Subcutaneous abdominal adipose tissue (tissue), 5 donors: ENCODE data around the gene LHFPL3.

ENCODE experiments used
- H3K27ac ChIP-seq: one replicate; pipeline ENCODE4 v1.7.0; 2013; ENCODE audit warnings: low read depth, mild to moderate bottlenecking, inconsistent platforms, low read length, moderate library complexity
- H3K27me3 ChIP-seq, 5 donors: one replicate each; pipeline ENCODE4 v1.7.0; 2013; ENCODE audit warnings: low read length in 5 of 5, inconsistent platforms in 1 of 5; ENCODE audit not compliant: control insufficient read depth in 5 of 5, insufficient read depth in 4 of 5
- H3K36me3 ChIP-seq, 5 donors: one replicate each; pipeline ENCODE4 v1.7.0; 2013; ENCODE audit warnings: low read length in 5 of 5; ENCODE audit not compliant: control insufficient read depth in 5 of 5, insufficient read depth in 5 of 5
- H3K4me1 ChIP-seq, 5 donors: one replicate each; pipeline ENCODE4 v1.7.0; 2013; ENCODE audit warnings: low read length in 5 of 5, mild to moderate bottlenecking in 3 of 5, moderate library complexity in 1 of 5; ENCODE audit not compliant: control insufficient read depth in 5 of 5, insufficient read depth in 5 of 5
- H3K4me3 ChIP-seq, 5 donors: one replicate each; pipeline ENCODE4 v1.7.0; 2013; ENCODE audit warnings: low read length in 5 of 5, low read depth in 1 of 5
- H3K9ac ChIP-seq, 5 donors: one replicate each; pipeline ENCODE4 v1.7.0; 2013; ENCODE audit warnings: low read length in 5 of 5, mild to moderate bottlenecking in 4 of 5, moderate library complexity in 3 of 5
- H3K9me3 ChIP-seq, 5 donors: one replicate each; pipeline ENCODE4 v1.7.0; 2013; ENCODE audit warnings: low read length in 5 of 5; ENCODE audit not compliant: control insufficient read depth in 5 of 5
- donor health status: healthy.
- donor health status: healthy.
- donor health status: healthy.
- donor health status: healthy.
- donor health status: healthy.

Gene LHFPL3

DNA sequence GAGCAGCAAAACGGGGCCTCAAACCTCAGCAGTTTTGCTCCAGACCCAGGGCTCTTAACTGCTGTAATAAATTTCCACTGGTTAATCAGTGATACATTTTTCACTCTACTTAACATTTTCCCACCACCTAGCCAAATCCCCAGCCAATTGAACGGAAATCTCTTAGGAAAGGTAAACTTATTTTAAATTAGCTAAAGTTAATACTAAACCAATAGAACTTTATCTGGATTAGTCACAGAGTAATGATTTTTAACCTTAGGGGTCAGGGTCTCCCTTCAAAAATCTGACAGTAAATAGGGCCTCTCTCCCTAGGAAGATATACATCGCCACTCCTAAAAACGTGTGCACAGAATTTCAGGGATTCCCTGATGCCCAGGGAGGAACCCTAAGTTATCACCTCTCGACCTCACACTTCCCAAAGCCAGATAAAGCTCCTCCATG, 598.2 kb downstream of the LHFPL3 start:
- H3K9ac ChIP-seq = no peak overlapping the region

DNA sequence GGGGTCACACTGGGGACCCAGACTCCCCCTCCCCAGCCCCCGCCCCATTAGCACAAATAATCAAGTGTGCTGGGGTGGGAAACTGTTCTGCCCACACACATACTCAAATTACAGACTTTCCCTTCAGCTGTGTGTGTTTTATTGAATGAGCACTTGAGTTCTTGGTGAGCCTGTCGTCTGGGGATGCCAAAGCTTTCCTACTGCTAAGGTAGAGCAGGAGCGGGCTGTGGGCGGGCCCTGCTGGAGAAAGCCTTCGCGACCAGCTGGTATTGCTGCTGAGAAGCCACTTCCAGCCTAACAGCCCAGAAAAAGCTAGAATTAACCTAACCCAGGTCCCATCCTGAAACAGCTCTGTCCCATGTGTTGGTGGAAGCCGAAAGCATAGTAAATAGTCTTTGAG, 598.7 kb downstream of the LHFPL3 start:
- Histone ChIP-seq H3K4me1 (peaks cover 4 to 27% (median 17%) of the 10 kb centered on the region in 5 donors), H3K27ac (no peak overlapping the region), H3K4me3 (no peak overlapping the region), H3K9me3 (no peaks in the 10 kb centered on the region), H3K9ac (no peak overlapping the region), H3K27me3 (no peaks in the 10 kb centered on the region), H3K36me3 (no peaks in the 10 kb centered on the region)

More for the DNA sequence above, 598.2 kb downstream of the LHFPL3 start:
- Histone ChIP-seq H3K4me1 (peaks cover 4 to 26% (median 17%) of the 10 kb centered on the region in 5 donors), H3K9me3 (no peaks in the 10 kb centered on the region), H3K27ac (no peak overlapping the region), H3K36me3 (no peaks in the 10 kb centered on the region), H3K27me3 (no peaks in the 10 kb centered on the region), H3K4me3 (no peak overlapping the region)

DNA sequence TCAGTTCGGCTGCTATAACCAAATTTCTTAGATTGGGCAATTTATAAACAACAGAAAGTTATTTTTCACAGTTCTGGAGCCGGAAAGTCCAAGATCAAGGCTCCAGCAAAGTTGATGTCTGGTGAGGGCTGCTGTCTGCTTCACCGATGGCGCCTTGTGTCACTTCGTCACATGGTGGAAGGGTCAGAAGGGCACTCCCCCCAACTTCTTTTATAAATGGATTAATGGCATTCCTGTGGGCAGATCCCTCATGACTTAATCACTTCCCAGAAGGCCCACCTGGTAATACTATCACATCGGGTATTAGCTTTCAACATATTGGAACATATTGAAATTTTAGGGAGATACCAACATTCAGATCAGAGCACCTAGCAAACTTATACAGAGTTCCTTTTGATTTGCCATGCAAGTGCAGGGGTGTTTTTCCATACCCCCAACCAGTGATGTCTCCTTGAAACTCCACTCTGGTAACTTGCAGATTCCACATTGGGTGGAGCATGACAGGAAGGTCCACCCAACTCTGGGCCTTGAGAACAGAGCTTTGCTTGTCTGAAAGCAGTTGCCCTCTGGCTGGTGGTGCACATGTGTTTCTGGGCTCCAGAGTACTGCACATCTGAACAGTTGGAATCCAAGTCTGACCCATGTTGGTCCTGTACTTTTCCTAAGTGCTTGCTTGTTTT, 600.5 kb downstream of the LHFPL3 start:
- Histone ChIP-seq H3K9me3 (no peaks in the 10 kb centered on the region), H3K4me1 (peaks cover 4 to 31% (median 11%) of the 10 kb centered on the region in 5 donors), H3K9ac (no peak overlapping the region), H3K4me3 (no peak overlapping the region), H3K36me3 (no peaks in the 10 kb centered on the region), H3K27me3 (no peaks in the 10 kb centered on the region), H3K27ac (no peak overlapping the region)

DNA sequence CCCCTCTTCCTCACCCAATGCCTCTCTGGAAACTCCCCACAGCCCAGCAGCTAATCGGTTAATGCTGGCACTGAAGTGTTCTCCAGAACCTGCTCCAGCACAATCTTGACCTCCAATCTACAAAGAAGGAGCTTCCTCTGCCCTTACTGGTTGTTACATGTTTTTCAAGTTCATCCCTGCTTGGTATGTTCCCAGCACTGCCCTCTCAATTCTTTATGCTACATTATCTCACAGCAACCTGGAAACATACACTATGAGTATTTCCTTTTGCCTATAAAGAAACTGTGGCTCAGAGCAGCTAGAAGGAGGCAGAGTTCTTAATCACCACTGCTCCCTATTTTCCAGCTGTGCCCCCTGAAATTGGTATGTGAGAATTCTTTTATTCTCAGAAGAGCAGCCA, 601.5 kb downstream of the LHFPL3 start:
- no peak overlapping the region for H3K27ac ChIP-seq
- H3K9me3 ChIP-seq = no peaks in the 10 kb centered on the region
- H3K4me1 ChIP-seq = peaks cover 4 to 31% (median 11%) of the 10 kb centered on the region in 5 donors
- no peaks in the 10 kb centered on the region for H3K27me3 ChIP-seq
- H3K36me3 ChIP-seq = no peaks in the 10 kb centered on the region
- H3K4me3 ChIP-seq = no peak overlapping the region
- no peak overlapping the region for H3K9ac ChIP-seq

DNA sequence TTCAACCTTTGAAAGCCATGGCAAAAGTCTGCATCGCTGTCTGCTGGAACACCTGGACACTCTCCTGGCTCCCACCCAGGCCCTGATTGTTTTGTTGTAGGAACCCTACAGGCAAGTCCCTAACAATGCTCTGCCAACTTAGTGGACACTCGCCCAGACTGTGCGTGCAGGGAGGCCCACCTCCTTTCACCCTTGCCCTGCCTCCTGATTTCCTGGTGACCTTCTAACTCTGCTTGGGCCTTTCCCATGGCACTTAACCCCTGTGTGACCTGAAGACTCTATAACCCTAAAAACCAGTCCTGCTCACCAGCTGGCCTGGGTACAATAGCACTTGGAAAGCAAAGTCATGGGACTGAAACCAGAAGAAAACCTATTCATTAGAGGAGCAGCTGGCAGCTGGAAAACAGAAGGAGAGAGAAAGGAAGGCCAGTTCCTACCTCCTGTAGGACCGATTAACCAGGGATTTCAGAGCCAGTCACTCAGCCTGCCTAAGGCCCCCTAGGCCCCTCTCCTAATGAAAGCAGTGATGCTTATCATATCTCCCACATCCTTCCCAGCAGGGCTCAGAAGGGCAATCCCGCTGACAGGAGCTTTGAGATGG, 602.9 kb downstream of the LHFPL3 start:
- no peak overlapping the region for H3K27ac ChIP-seq
- no peaks in the 10 kb centered on the region for H3K36me3 ChIP-seq
- H3K4me3 ChIP-seq = no peak overlapping the region
- no peak overlapping the region for H3K9ac ChIP-seq
- H3K4me1 ChIP-seq = peaks cover 4 to 34% (median 11%) of the 10 kb centered on the region in 5 donors
- no peaks in the 10 kb centered on the region for H3K27me3 ChIP-seq
- H3K9me3 ChIP-seq = no peaks in the 10 kb centered on the region

DNA sequence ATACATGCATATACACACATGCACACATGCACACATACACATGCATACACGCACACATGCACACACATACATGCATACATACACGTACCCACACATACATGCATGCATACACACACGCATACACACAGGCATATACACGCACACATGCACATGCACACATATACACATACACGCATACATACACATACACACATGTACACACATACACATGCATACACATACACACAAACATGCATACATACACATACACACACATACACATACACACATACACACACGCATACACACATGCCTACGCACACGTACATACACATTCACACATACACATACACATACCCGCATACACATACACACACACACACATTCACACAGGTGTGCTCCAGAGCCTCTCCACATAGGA, 604.6 kb downstream of the LHFPL3 start:
- Histone ChIP-seq H3K9me3 (no peaks in the 10 kb centered on the region), H3K9ac (no peak overlapping the region), H3K27ac (no peak overlapping the region), H3K36me3 (no peaks in the 10 kb centered on the region), H3K27me3 (no peaks in the 10 kb centered on the region), H3K4me3 (no peak overlapping the region), H3K4me1 (peaks cover 4 to 39% (median 11%) of the 10 kb centered on the region in 5 donors)

DNA sequence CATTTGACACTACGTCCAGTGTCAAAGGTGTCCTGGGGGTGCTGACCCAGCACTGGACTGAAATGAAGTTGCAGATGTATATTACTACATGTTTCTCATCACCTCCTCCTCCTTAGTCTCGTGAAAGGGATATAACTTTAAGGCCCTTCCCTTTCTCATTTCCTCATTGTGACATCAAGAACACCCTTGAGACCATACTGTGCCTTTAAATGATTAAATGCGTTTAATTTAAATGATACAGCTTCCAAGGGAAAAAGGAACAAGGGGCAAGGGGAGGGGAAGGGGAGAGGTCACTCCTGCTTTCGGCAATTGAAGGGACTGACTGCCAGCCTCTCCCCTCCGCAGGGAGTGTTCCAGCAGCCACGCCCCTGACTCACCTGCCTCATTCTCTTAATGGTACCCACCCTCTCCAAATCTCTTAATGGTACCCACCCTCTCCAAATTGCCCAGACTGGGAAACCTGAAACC, 605.2 kb downstream of the LHFPL3 start:
- H3K36me3 ChIP-seq = no peaks in the 10 kb centered on the region
- H3K4me3 ChIP-seq = no peak overlapping the region
- no peaks in the 10 kb centered on the region for H3K9me3 ChIP-seq
- peaks cover 4 to 39% (median 11%) of the 10 kb centered on the region in 5 donors for H3K4me1 ChIP-seq
- no peak overlapping the region for H3K27ac ChIP-seq
- no peaks in the 10 kb centered on the region for H3K27me3 ChIP-seq
- H3K9ac ChIP-seq = no peak overlapping the region

DNA sequence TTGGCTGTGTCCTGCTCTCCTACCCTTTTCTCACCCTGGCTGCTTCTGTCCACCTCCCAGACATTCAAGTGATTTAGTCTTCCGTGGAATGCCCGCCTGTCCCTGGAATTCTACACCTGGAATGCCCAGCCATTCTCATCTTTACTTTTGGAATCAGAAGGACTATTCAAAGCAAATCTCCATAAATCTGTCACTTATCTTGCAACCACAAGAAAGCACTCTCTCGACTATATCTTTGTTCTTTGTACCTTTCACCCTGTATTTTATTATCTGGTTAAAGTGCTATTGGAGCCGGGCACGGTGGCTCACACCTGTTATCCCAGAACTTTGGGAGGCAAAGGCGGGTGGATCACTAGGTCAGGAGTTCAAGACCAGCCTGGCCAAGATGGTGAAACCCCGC, 606.3 kb downstream of the LHFPL3 start:
- Histone ChIP-seq H3K4me3 (no peak overlapping the region), H3K36me3 (no peaks in the 10 kb centered on the region), H3K27ac (no peak overlapping the region), H3K9me3 (no peaks in the 10 kb centered on the region), H3K27me3 (no peaks in the 10 kb centered on the region), H3K9ac (no peak overlapping the region), H3K4me1 (peaks cover 4 to 39% (median 11%) of the 10 kb centered on the region in 5 donors)

DNA sequence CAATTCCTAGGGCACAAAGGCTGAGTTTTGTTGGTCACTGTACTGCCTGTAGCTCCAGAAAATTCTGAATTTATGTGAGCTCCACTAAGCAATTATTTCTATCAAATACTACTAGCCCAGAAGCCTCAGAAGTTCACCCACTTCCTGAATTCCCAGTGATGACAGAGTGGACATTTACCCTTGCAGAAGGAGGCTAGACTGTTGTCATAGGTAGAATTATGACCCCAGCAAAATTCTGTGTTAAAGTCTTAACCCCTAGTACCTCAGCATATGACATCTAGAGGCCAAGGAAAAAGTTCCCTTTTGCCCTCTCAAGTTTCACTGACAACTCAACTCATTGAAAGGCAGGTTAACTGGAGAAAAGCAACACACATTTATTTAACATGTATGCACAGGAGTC, 606.9 kb downstream of the LHFPL3 start:
- H3K9me3 ChIP-seq = no peaks in the 10 kb centered on the region
- H3K27me3 ChIP-seq = no peaks in the 10 kb centered on the region
- no peaks in the 10 kb centered on the region for H3K36me3 ChIP-seq
- H3K9ac ChIP-seq = no peak overlapping the region
- no peak overlapping the region for H3K4me3 ChIP-seq
- H3K27ac ChIP-seq = no peak overlapping the region
- peaks cover 4 to 39% (median 11%) of the 10 kb centered on the region in 5 donors for H3K4me1 ChIP-seq

DNA sequence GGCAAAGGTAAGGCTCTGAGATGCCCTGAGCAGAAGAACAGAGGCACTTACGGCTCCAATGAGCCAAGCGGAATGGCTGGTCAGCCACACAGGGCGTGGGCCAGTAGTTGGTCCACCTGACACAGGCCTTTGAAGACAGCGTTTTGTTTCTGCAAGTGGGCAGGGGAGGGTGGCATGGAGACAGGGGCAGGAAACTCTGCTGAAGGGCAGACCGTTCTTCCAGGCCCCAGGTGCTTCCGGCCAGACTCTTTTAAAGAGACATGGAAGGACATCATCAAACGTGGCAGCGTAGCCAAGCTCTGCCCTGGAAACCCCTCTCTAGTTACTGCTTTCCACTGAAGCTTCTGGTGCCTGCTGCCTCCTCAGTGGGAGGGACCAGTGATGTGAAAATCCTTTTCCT, 608.1 kb downstream of the LHFPL3 start:
- no peak overlapping the region for H3K27ac ChIP-seq
- H3K9ac ChIP-seq = no peak overlapping the region

More for the DNA sequence above, 608.1 kb downstream of the LHFPL3 start:
- Histone ChIP-seq H3K4me1 (peaks cover 0 to 27% (median 7%) of the 10 kb centered on the region in 5 donors), H3K4me3 (no peak overlapping the region), H3K36me3 (no peaks in the 10 kb centered on the region), H3K9me3 (no peaks in the 10 kb centered on the region), H3K27me3 (no peaks in the 10 kb centered on the region)
